ENCODE measurements around the gene PRKN.
"Not testable (repeated sequence)": the region's sequence is repeated elsewhere in the genome, so short reads cannot be mapped to it uniquely, and the experiment has no call there.

The PRKN gene

GRCh38 chr6:161523362-161523761, 1204.2 kb downstream of the PRKN start:
- no peak overlapping the region for H3K27ac ChIP-seq
- DNase-seq (ENCODE audit: low read depth, low spot score), result no peak

GRCh38 chr6:161522276-161522675, 1205.3 kb downstream of the PRKN start:
- H3K27ac ChIP-seq, result no peak overlapping the region
- no peak for DNase-seq (ENCODE audit: low read depth, low spot score)

GRCh38 chr6:161511447-161512095, 1216.0 kb downstream of the PRKN start:
- DNase-seq (ENCODE audit: low read depth, low spot score), result no peak

GRCh38 chr6:161508341-161508740, 1219.2 kb downstream of the PRKN start:
- no peak overlapping the region for H3K27ac ChIP-seq

More at GRCh38 chr6:161511447-161512095, 1216.0 kb downstream of the PRKN start:
- H3K27ac ChIP-seq, result no peak overlapping the region

GRCh38 chr6:161507375-161507774, 1220.2 kb downstream of the PRKN start:
- H3K27ac ChIP-seq, result no peak overlapping the region

More at GRCh38 chr6:161508341-161508740, 1219.2 kb downstream of the PRKN start:
- no peak for DNase-seq (ENCODE audit: low read depth, low spot score)

GRCh38 chr6:161503570-161503969, 1224.0 kb downstream of the PRKN start:
- no peak for DNase-seq (ENCODE audit: low read depth, low spot score)
- no peak overlapping the region for H3K27ac ChIP-seq

More at GRCh38 chr6:161507375-161507774, 1220.2 kb downstream of the PRKN start:
- DNase-seq (ENCODE audit: low read depth, low spot score), result no peak

- H3K27ac ChIP-seq, result no peak overlapping the region
- no peak for DNase-seq (ENCODE audit: low read depth, low spot score)
Observed at GRCh38 chr6:161498881-161499280, 1228.7 kb downstream of the PRKN start.

- no peak for DNase-seq (ENCODE audit: low read depth, low spot score)
Observed at GRCh38 chr6:161498359-161498758, 1229.2 kb downstream of the PRKN start.

GRCh38 chr6:161496941-161497340, 1230.6 kb downstream of the PRKN start:
- no peak overlapping the region for H3K27ac ChIP-seq
- DNase-seq (ENCODE audit: low read depth, low spot score), result no peak

More at GRCh38 chr6:161498359-161498758, 1229.2 kb downstream of the PRKN start:
- H3K27ac ChIP-seq, result no peak overlapping the region

- H3K27ac ChIP-seq; DNase-seq (ENCODE audit: low read depth, low spot score): not testable (repeated sequence)
Observed at GRCh38 chr6:161496271-161496670, 1231.3 kb downstream of the PRKN start.

GRCh38 chr6:161494566-161494965, 1233.0 kb downstream of the PRKN start:
- no peak overlapping the region for H3K27ac ChIP-seq
- DNase-seq (ENCODE audit: low read depth, low spot score), result no peak

GRCh38 chr6:161493576-161494118, 1233.9 kb downstream of the PRKN start:
- H3K27ac ChIP-seq, result no peak overlapping the region
- no peak for DNase-seq (ENCODE audit: low read depth, low spot score)

- no peak for DNase-seq (ENCODE audit: low read depth, low spot score)
- H3K27ac ChIP-seq, result no peak overlapping the region
Observed at GRCh38 chr6:161489626-161490306, 1237.8 kb downstream of the PRKN start.

GRCh38 chr6:161487694-161488093, 1239.9 kb downstream of the PRKN start:
- H3K27ac ChIP-seq, result no peak overlapping the region
- DNase-seq (ENCODE audit: low read depth, low spot score), result no peak

GRCh38 chr6:161487217-161487531, 1240.4 kb downstream of the PRKN start:
- peak overlapping the region; percentile 63 for H3K27ac ChIP-seq
- DNase-seq (ENCODE audit: low read depth, low spot score), result no peak

GRCh38 chr6:161486361-161487216, 1241.0 kb downstream of the PRKN start:
- peak overlapping the region; percentile 63 for H3K27ac ChIP-seq
- DNase-seq (ENCODE audit: low read depth, low spot score), result peak; percentile 84

GRCh38 chr6:161482517-161482858, 1245.1 kb downstream of the PRKN start:
- H3K27ac ChIP-seq, result no peak overlapping the region
- no peak for DNase-seq (ENCODE audit: low read depth, low spot score)

- no peak overlapping the region for H3K27ac ChIP-seq
- no peak for DNase-seq (ENCODE audit: low read depth, low spot score)
Observed at GRCh38 chr6:161481786-161482516, 1245.6 kb downstream of the PRKN start.

GRCh38 chr6:161480421-161481155, 1247.0 kb downstream of the PRKN start:
- H3K27ac ChIP-seq, result no peak overlapping the region
- DNase-seq (ENCODE audit: low read depth, low spot score), result no peak
